NCI-H524 treated with DMSO at 0.1 percent for 48 hours (cell line): ENCODE measurements around the gene RBPJ.

ENCODE experiments used
- DNase-seq: peaks from one replicate; lab custom pipeline; 2025; lab: John Stamatoyannopoulos, UW

RBPJ gene

DNA sequence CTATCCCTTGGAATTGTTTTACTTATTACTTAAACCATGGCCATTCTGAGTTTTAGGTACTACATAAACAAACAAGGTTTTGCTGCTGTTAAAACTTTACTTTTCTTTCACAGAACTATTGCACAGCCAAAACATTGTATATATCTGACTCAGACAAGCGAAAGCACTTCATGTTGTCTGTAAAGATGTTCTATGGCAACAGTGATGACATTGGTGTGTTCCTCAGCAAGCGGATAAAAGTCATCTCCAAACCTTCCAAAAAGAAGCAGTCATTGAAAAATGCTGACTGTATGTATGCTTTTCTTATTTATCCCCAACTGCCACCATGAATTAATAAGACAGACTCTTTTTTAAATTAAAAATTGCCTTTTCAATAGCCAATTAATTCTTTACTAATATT, 99.6 kb downstream of the RBPJ start:
- DNase-seq = no peak

- no peak for DNase-seq
These were observed 100.1 kb downstream of the RBPJ start for GRCh38 chr4:26420913-26421312.

DNA sequence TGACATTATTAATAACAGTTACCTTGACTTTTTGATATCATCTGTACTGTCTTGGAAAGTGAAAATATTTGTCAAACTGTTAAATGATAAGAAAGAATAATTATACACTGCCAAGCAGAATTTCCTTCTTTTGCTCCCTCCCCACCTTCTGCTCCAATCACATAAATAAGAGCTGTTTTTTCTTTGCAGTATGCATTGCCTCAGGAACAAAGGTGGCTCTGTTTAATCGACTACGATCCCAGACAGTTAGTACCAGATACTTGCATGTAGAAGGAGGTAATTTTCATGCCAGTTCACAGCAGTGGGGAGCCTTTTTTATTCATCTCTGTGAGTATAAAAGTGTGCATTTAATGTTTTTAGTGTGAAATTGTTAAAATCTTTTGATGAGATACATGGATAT, 103.3 kb downstream of the RBPJ start:
- no peak for DNase-seq

DNA sequence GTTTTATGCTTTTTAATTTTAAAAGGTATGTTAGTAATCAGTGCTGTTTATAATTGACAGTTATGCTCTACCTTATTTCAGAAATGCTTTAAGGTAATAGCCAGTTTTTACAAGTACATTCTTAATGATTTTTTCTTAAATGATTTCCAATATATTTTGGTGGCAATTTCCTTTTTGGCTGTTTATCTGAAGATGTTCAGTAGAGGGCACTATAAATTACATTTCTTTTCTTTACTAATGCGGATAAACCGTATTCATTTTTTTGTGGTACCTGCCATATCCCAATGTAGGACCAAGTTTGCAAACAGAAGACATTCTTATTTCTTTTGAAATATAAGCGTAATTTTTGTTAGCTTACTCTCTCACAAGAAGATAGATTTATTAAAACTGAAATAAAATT, 104.0 kb downstream of the RBPJ start:
- DNase-seq = no peak

DNA sequence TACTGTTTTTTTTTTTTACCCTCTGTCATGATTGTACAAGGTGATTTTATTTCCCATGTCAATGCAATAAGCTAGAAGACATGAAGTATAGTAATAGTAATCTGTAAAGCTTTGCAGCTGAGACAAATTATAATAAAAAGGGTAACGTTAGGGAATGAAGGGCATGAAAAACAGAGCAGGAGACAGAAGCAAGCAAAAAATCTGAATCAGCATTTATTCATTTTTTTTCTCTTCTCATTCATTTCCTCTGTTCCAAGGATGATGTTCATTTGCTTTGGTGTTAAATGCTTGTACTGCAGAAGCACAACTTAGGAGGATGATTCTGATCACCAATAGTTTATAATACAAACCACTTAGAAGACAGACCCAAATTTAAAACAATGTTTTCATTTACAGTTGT, 105.1 kb downstream of the RBPJ start:
- no peak for DNase-seq

DNA sequence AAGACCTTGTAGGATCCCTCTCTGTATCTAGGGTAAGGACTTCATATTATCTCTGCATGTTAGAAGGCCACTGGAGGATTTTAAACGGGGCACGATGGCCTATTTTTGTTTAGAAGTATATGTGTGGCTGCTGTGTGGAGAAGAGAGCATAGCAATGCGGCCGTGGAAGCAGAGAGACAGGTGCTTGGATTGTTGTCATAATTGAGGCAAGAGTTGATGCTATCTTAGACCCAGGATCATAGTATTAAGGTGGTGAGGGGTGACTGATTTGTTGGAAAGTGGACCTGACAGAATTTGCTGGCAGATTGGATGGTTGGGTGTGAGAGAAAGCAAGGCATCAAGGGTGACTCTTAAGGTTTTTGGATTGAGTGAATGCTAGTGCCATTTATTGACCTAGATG, 106.1 kb downstream of the RBPJ start:
- no peak for DNase-seq

DNA sequence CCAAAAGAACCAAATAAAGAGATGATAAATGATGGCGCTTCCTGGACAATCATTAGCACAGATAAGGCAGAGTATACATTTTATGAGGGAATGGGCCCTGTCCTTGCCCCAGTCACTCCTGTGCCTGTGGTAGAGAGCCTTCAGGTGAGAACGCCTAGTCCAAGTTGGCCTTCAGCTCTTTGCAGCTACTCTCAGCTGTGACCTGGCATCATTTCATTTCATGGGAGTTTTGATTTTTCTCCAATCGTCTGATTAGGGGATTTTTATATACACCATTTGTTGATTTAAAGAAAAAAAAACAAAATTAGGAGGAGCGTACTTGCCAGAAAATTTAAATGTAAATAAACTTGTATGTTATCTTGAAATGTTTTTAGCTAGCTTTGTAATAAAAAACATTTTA, 109.1 kb downstream of the RBPJ start:
- DNase-seq = no peak

DNA sequence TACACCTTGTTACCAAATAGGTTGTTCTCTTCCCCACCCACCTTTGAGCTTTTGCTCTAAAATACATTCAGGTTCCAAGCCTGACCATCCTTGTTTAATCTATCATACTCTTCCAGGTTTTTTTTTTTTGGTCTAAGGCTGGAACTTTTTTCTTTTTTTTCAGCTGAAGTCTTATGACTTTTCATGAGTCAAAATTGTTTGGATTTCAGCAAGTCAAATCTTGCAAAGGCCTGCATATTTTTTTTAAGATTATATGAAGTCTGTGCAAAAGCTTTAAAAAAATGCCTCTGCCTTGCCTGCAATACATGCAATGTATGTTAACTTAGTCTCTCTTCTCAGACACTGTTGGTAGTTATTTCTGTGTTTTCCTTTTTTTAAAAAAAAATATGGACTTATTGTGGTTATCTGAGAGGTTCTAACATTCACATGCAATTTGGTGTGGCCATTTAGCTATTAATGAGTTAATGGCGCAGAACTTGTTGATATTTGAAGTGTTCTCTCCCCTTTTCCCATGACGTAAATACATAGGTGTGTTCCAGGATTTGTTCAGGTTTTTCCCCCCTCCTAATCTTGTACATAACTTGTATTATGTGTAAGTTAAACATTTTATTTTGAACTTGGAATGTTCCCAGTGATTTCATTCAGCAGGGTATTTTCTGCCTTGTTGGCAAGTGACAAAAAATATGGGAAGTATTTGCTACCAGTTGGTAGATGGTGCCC, 110.8 kb downstream of the RBPJ start:
- DNase-seq = no peak

DNA sequence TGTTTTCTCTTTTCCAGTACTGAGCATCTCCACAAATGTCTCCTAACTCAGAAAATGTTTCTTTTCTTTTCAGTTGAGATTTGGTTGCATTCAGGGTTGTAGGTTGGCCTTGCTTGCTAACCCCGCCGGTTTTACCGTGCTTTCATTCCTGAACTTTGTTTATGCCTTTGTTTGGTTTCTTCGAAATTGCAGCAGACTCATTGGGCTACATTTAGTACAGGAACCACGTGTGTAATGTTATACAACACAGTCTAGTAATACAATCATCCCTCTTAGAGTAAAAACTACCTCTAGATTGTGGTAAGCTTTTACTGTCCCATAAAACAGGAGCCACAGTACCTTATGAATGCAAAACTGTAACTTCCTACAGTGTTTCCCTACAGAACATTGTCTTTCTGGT, 111.6 kb downstream of the RBPJ start:
- no peak for DNase-seq

DNA sequence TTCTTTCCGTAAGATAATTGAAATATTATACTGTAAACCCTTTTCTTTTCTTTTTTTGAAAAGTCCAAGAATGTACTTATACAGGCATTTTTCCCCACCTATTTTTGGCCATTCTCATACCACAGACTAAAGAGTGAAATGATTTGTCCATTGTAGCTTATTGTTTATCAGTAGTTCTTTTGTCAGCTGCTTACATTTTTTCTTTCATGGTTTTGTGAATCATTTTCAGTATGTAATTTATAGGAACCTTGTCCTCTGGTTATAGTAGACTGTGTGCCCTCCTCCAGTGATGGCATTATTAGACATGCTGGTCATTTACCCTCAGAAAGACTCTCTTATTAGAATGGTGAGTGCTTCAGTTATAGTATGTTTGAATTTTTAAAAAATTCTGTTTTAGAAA, 112.7 kb downstream of the RBPJ start:
- no peak for DNase-seq

DNA sequence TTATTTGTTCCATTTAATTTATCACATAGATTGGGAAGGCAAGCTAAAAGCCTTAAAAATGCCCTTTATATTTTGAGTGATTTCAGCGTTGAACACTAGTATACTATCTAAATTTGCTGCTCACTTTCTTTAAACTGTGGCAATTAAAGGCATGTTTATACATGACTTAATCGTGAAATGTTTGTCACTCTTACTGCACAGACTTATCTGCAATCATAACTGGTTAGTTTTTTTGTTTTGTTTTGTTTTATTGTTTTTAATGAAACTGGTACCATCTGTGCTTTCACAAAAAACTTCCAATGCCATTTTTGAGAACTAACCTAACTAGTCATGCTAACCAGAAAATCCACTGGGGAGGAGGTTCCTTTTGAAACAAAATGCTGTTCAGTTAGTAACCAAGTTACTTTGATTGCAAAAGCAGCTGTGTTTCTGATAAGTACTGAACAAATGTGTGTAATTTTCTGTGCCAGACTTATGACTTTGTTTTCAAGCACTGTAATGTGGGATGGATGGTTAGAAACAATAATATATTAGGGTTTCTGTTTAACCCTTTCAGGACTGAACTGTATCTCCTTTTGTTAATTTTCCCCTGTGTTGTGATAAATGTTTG, 113.3 kb downstream of the RBPJ start:
- DNase-seq = no peak

GRCh38 chr4:26441102-26441501, 120.3 kb downstream of the RBPJ start:
- no peak for DNase-seq

GRCh38 chr4:26441771-26442170, 121.0 kb downstream of the RBPJ start:
- no peak for DNase-seq

GRCh38 chr4:26447378-26447777, 126.6 kb downstream of the RBPJ start:
- DNase-seq = no peak

GRCh38 chr4:26450418-26450817, 129.6 kb downstream of the RBPJ start:
- DNase-seq = no peak

GRCh38 chr4:26451597-26451996, 130.8 kb downstream of the RBPJ start:
- no peak for DNase-seq

GRCh38 chr4:26452565-26453531, 132.0 kb downstream of the RBPJ start:
- DNase-seq = no peak

DNA sequence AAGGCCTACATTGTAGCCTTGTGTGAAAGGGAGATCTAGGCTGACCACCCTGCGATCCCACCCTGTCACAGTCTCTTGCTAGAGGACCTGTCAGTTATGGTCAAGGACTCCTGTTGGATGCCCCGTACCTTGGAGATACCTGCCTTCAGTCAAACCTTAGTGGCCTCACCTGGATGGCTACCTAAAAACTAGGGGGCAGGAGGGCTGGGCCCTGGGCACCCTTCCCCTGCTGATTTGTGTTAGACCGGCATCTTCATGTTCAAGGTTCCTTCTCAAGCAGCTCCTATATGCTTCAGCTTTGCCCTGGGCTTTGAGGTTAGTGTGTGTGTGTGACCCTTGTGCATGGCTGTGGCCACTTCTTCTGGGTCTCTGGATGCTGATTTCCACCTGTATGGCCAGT, 134.1 kb downstream of the RBPJ start:
- DNase-seq = no peak

- DNase-seq = no peak
These were observed 134.8 kb downstream of the RBPJ start for GRCh38 chr4:26455571-26455970.

- DNase-seq = no peak
These were observed 136.6 kb downstream of the RBPJ start for GRCh38 chr4:26457412-26457811.

- no peak for DNase-seq
These were observed 137.3 kb downstream of the RBPJ start for GRCh38 chr4:26458157-26458561.

DNA sequence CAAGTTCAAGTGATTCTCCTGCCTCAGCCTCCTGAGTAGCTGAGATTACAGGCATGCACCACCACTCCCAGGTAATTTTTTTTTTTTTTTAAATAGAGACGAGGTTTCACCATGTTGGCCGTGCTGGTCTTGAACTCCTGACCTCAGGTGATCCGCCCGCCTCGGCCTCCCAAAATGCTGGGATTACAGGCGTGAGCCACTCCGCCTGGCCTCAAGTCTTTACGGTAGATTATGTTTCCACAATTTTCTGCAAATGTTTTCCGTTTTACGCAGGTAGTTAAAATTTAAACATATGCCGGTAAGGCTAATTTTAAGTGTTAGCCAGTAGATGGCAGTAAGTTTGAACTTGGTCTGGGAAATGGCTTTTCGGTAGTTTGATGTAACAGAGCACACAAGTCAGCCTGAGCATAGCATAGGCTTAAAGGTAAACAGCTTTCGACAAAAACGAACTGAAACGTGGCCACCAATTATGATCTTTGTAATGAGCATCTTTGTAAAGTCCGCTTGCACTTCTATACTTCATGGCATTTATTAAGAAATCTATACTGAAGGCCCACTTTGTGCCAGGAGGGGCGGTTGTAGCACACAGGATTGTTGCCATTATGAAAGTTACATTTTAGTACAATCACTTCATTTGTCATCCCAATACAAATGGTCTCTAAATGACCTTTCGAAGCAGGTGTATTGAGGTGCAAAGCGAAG, 138.4 kb downstream of the RBPJ start:
- DNase-seq = no peak
